Mononuclear cell (primary cell): Measurements from ENCODE around the gene FGGY. TPM values are rescaled to one million over a fixed set of nuclear protein-coding genes. Genes with fewer than 3 reads are reported as not detected.

Source experiments
- H3K27me3 ChIP-seq: 2 replicates; pipeline ENCODE4 v1.6.0; 2011; ENCODE audit warnings: low read length, control low read depth; ENCODE audit not compliant: insufficient read depth
- H3K4me1 ChIP-seq: 2 replicates; pipeline ENCODE4 v1.5.1; 2011; ENCODE audit warnings: mild to moderate bottlenecking, low read length, control low read depth; ENCODE audit not compliant: insufficient read depth
- H3K4me3 ChIP-seq: 2 replicates; pipeline ENCODE4 v1.5.1; 2011; ENCODE audit warnings: mild to moderate bottlenecking, low read length, moderate library complexity
- H3K9me3 ChIP-seq: 2 replicates; pipeline ENCODE4 v1.5.1; 2011; ENCODE audit warnings: low read depth, mild to moderate bottlenecking, control low read depth, low read length
- total RNA-seq: library from RNA; depleted of rRNA; stranded (reverse); fragments of >200 nt; gene quantifications from one replicate; pipeline ENCODE4 v1.2.3, GENCODE V29; 2012

FGGY gene
- total RNA-seq, 1 donor: 15.2 TPM

GRCh38 chr1:59759156-59759925 is 462.4 kb downstream of the FGGY start:
- Histone ChIP-seq H3K4me1 (peaks cover 7% of the 10 kb centered on the region), H3K4me3 (no peak overlapping the region), H3K9me3 (no peaks in the 10 kb centered on the region), H3K27me3 (no peaks in the 10 kb centered on the region)

DNA sequence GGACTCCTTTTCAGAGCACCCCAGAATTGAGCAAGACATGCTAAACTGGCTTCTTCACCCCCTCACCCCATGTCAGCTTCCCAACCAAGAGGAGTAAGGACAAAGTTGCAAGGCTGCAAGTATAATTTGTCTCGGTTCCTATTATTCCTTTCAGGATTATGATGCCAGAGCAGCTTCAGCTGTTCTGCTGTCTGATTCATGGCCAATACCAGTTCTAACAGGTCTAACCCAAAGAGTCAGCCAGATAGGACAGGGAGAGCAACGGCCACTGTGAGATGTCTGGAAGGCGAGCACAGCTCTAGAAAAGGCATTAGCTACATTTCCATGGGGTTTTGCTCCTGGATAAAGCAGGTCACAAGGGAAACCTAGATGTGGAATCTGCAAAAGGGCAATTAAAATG is 464.5 kb downstream of the FGGY start:
- no peaks in the 10 kb centered on the region for H3K9me3 ChIP-seq
- peaks cover 7% of the 10 kb centered on the region for H3K4me1 ChIP-seq
- H3K27me3 ChIP-seq: no peaks in the 10 kb centered on the region
- H3K4me3 ChIP-seq: no peak overlapping the region

- Histone ChIP-seq H3K4me1 (peaks cover 7% of the 10 kb centered on the region), H3K9me3 (no peaks in the 10 kb centered on the region), H3K4me3 (no peak overlapping the region), H3K27me3 (no peaks in the 10 kb centered on the region)
Measured at GRCh38 chr1:59763418-59763817, 466.5 kb downstream of the FGGY start.

- Histone ChIP-seq H3K4me1 (no peaks in the 10 kb centered on the region), H3K9me3 (no peaks in the 10 kb centered on the region), H3K4me3 (no peak overlapping the region), H3K27me3 (no peaks in the 10 kb centered on the region)
Measured at GRCh38 chr1:59765011-59765730, 468.3 kb downstream of the FGGY start.

- Histone ChIP-seq H3K9me3 (no peaks in the 10 kb centered on the region), H3K4me1 (no peaks in the 10 kb centered on the region), H3K27me3 (no peaks in the 10 kb centered on the region), H3K4me3 (no peak overlapping the region)
Measured at GRCh38 chr1:59766227-59766855, 469.4 kb downstream of the FGGY start.

- Histone ChIP-seq H3K4me1 (no peaks in the 10 kb centered on the region), H3K27me3 (no peaks in the 10 kb centered on the region), H3K9me3 (no peaks in the 10 kb centered on the region), H3K4me3 (no peak overlapping the region)
Measured at GRCh38 chr1:59767119-59767518, 470.2 kb downstream of the FGGY start.

GRCh38 chr1:59768792-59769735 is 472.2 kb downstream of the FGGY start:
- Histone ChIP-seq H3K4me1 (no peaks in the 10 kb centered on the region), H3K9me3 (no peaks in the 10 kb centered on the region), H3K27me3 (no peaks in the 10 kb centered on the region), H3K4me3 (no peak overlapping the region)

- Histone ChIP-seq H3K4me3 (no peak overlapping the region), H3K9me3 (no peaks in the 10 kb centered on the region), H3K27me3 (no peaks in the 10 kb centered on the region), H3K4me1 (no peaks in the 10 kb centered on the region)
Measured at GRCh38 chr1:59769736-59770095, 472.8 kb downstream of the FGGY start.

DNA sequence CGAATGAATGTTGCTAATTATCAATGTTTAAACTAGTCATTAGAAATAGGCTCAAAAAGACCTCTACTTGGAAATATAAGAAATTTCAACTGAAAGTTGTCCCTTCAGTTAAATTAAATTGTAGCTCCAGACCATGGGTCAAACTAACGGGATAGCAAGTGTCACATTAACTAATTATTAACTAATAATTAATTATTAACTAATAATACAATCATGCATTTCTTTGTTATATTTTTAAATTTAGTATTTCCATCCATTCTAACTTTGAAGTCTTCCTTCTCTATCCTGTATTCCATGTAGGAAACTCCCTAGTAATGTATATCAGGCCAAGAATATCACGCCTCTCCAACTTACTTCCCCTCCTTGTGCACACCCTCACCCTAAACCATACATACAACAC is 474.5 kb downstream of the FGGY start:
- no peaks in the 10 kb centered on the region for H3K4me1 ChIP-seq
- no peak overlapping the region for H3K4me3 ChIP-seq
- H3K9me3 ChIP-seq: no peaks in the 10 kb centered on the region
- H3K27me3 ChIP-seq: no peaks in the 10 kb centered on the region

DNA sequence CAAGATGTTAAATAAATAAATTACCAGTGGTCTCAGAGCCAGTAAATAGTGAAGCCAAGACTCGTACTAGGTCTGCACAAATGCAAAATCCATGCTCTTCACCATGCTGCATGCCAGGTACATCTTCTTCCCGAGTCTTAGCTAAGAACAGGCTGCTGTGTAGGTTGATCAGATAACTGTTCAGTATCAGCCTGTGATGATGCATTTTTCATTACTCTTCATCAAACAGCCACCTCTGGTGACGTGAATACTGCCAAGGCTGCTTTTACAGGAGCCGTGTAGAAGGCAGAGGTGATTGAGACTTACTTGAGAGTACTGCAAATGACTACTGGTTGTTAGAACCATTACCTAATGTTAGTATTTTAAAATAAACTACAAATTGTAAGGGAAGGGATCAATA is 478.6 kb downstream of the FGGY start:
- Histone ChIP-seq H3K4me1 (no peaks in the 10 kb centered on the region), H3K27me3 (no peaks in the 10 kb centered on the region), H3K9me3 (no peaks in the 10 kb centered on the region), H3K4me3 (no peak overlapping the region)

DNA sequence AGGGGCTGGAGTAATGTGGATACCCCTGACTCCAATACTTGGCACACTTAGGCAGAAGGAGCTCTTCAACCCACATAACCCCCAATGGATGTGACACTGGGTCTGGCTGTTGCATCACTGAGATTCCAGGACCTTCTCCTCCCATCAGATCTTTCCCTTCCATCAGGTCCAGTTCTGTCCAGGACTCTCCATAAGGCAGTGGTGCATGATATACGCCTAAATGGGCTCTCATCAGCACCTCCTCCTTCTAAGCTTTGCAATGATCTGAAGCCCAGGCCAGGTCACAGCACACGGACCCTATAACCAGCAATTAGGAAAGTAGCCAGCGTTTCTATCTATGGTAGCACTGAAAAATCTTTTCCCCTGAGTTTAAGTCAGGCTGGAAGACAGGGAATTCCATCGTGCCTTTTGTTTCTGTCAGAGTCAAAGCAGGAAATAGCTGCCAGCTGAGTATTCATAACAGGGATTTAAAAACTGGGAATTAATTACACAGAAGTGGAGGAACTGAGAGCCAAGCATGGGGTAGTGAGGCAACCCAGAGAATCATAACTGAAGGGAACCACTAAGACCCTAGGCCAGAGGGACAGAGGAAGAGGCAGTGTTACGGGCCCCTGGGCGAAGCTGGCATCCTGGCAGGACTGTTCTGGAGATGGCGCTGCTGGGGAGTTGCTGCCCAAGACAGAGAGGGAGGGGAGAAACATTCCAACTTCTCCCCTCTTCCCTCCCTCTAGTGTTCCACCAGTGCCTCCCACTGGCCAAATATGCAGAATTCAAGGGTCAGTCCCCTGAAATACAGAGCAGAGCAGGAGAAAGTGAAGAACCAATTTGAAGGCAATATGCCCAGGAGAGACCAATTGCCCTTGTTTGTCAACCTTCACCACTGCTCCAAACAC is 480.3 kb downstream of the FGGY start:
- Histone ChIP-seq H3K27me3 (no peaks in the 10 kb centered on the region), H3K4me1 (no peaks in the 10 kb centered on the region), H3K9me3 (no peaks in the 10 kb centered on the region), H3K4me3 (no peak overlapping the region)

- H3K27me3 ChIP-seq: no peaks in the 10 kb centered on the region
- no peaks in the 10 kb centered on the region for H3K9me3 ChIP-seq
- H3K4me1 ChIP-seq: no peaks in the 10 kb centered on the region
- H3K4me3 ChIP-seq: no peak overlapping the region
Measured at GRCh38 chr1:59779949-59780348, 483.1 kb downstream of the FGGY start.

DNA sequence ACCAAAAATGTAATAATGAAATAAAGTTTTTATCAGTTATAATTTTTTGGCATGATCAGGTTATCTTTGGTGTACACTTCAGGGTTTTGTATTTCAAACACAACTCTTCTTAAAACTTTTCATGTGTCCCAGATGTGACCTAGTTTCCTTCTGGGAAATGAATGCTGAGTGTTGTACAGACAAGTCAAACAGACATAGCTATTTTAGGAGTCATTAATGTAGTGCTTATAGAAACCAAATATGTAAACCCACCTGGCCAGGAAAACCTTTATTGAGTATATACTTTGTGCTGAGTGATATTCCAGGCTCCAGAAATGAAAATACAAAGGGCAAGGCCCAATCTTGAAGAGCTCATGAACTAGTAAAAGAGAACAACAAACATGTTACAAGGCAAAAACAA is 491.9 kb downstream of the FGGY start:
- H3K9me3 ChIP-seq: peaks cover 16% of the 10 kb centered on the region
- peaks cover 3% of the 10 kb centered on the region for H3K27me3 ChIP-seq
- H3K4me1 ChIP-seq: no peaks in the 10 kb centered on the region
- H3K4me3 ChIP-seq: no peak overlapping the region

DNA sequence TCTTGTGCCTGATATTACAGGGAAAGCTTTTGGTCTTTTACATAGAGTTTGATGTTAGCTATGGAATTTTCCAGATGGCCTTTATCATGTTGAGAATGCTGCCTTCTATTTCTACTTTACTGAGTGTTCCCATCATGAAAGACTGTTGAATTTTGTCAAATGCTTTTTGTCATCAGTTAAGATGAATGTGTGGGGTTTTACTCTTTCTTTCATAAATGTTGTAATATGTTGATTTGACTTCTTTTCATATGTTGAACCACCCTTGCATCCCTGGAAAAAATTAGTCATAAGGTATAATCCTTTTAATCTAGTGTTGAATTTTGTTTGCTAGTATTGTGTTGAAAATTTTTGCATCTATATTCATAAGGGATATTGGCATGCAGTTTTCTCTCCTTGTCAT is 501.7 kb downstream of the FGGY start:
- Histone ChIP-seq H3K9me3 (peaks cover 8% of the 10 kb centered on the region), H3K27me3 (peaks cover 2% of the 10 kb centered on the region), H3K4me1 (no peaks in the 10 kb centered on the region), H3K4me3 (no peak overlapping the region)
